Measurements from ENCODE around the gene KRT5.

DNA sequence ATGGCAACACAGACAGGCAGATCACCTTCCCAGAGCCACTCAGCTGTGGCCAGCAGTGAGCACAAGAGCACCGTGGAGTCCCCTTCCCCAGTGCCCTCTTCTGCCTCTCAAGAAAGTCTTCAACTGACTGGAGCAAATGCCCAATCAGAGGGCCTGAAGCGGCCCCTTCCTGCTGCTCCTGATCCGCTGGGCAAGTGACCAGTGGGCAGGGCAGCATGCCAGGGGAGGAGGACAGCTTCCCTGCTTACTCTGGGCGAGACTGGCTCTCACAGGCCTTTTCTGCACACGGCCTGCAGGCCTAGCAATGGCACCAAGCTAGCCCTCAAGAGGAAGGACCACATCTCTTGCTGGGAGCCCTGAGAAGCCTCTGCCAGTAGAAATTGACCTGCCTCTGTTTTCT lies 31.9 kb upstream of the KRT5 start:
- TF ChIP-seq ZNF114 (CRISPR knock-in tag; IDR thresholded peaks at IDR 0.05) (no peak), POLR2AphosphoS5 (IDR thresholded peaks at IDR 0.05; ENCODE audit: low read depth) (no peak), EZH2phosphoT487 (IDR thresholded peaks at IDR 0.05; ENCODE audit: unreplicated experiment) (no peak)
- TF ChIP-seq, protein P1, sequence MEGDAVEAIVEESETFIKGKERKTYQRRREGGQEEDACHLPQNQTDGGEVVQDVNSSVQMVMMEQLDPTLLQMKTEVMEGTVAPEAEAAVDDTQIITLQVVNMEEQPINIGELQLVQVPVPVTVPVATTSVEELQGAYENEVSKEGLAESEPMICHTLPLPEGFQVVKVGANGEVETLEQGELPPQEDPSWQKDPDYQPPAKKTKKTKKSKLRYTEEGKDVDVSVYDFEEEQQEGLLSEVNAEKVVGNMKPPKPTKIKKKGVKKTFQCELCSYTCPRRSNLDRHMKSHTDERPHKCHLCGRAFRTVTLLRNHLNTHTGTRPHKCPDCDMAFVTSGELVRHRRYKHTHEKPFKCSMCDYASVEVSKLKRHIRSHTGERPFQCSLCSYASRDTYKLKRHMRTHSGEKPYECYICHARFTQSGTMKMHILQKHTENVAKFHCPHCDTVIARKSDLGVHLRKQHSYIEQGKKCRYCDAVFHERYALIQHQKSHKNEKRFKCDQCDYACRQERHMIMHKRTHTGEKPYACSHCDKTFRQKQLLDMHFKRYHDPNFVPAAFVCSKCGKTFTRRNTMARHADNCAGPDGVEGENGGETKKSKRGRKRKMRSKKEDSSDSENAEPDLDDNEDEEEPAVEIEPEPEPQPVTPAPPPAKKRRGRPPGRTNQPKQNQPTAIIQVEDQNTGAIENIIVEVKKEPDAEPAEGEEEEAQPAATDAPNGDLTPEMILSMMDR (conservative IDR thresholded peaks at IDR 0.05; ENCODE audit: low read depth in 2 of 2) = no peak
